Upper lobe of left lung (tissue), 6 donors: ENCODE results near the gene SCYGR1. TPM values are rescaled to one million over a fixed set of nuclear protein-coding genes. Genes with fewer than 3 reads are reported as not detected.

Source experiments
- ATAC-seq, 2 donors: fragments of 200-7000 bp; cut with Tn5 transposase; one replicate each; pipeline ENCODE4 v1.9.1; 2022; ENCODE audit warnings: mild to moderate bottlenecking in 2 of 2, moderate library complexity in 2 of 2; ENCODE audit not compliant: low FRiP score in 2 of 2
- DNase-seq, 2 donors: peaks; one replicate each; pipeline ENCODE4 v3.0.0-alpha.2; 2019 to 2020
- H3K27ac ChIP-seq, 4 donors: fragments of 200-600 bp; sonication (generic); one replicate each; pipeline ENCODE4 v1.5.1; 2016 to 2019
- H3K27me3 ChIP-seq, 4 donors: fragments of 200-600 bp; sonication (generic); one replicate each; pipeline ENCODE4 v1.5.1; 2017 to 2019
- H3K36me3 ChIP-seq, 4 donors: fragments of 200-600 bp; sonication (generic); one replicate each; pipeline ENCODE4 v1.5.1; 2016 to 2019
- H3K4me1 ChIP-seq, 4 donors: fragments of 200-600 bp; sonication (generic); one replicate each; pipeline ENCODE4 v1.5.1; 2018 to 2019
- H3K4me3 ChIP-seq, 4 donors: fragments of 200-600 bp; sonication (generic); one replicate each; pipeline ENCODE4 v1.5.1; 2017 to 2019; ENCODE audit warnings: mild to moderate bottlenecking in 2 of 4, moderate library complexity in 1 of 4
- H3K9me3 ChIP-seq, 4 donors: fragments of 200-600 bp; sonication (generic); one replicate each; pipeline ENCODE4 v1.5.1; 2018 to 2019
- CTCF ChIP-seq, 6 experiments: fragments of 450-650 bp in 4 of 6; fragments of 200-600 bp in 2 of 6; sonication (generic) in 2 of 6; IDR thresholded peaks; one replicate each; pipeline ENCODE4 v1.5.1; 2016 to 2019; ENCODE audit warnings: antibody characterized with exemption in 6 of 6
- EP300 ChIP-seq, 4 donors: sonication (generic); formaldehyde crosslinking; IDR thresholded peaks; one replicate each; pipeline ENCODE4 v1.5.1; 2017; ENCODE audit warnings: antibody characterized with exemption in 4 of 4, control low read depth in 2 of 4
- POLR2A ChIP-seq, 4 donors: fragments of 450-650 bp; IDR thresholded peaks; one replicate each; pipeline ENCODE4 v1.5.1; 2016 to 2017; ENCODE audit warnings: antibody characterized with exemption in 4 of 4, mild to moderate bottlenecking in 2 of 4
- POLR2AphosphoS5 ChIP-seq, 2 donors: sonication (generic); formaldehyde crosslinking; IDR thresholded peaks; one replicate each; pipeline ENCODE4 v1.5.1; 2017; ENCODE audit warnings: antibody characterized with exemption in 2 of 2
- WGBS, 2 donors: methylation state at CpG; one replicate each; pipeline ENCODE4 v1.1.5; 2017 to 2018; 5-methylcytosine and 5-hydroxymethylcytosine counted together
- total RNA-seq, 6 donors: library from RNA; depleted of rRNA in 4 of 6; stranded (reverse); fragments of >200 nt in 4 of 6; gene quantifications; one replicate each; pipeline versions ENCODE4 v1.1.0 to v1.2.1, GENCODE V29; 2016 to 2021
- donor health status: DM: no; HTN: no; CAD: no; lungs with moderate emphysema.
- donor health status: DM: no; HTN: yes; CAD: no; lungs with severe emphysema.

The SCYGR1 gene
- total RNA-seq, 6 donors from 2014 or later, result not detected

- H3K4me3 ChIP-seq, result no peak overlapping the region
- H3K27me3 ChIP-seq, result no peaks in the 10 kb centered on the region
- WGBS, 2 donors, result 74 to 76% methylated on average over 3 of the region's 3 CpGs
- no peak for DNase-seq
- ATAC-seq, result no peak
- H3K4me1 ChIP-seq, result peaks cover 11 to 28% (median 20%) of the 10 kb centered on the region in 4 donors
- no peak overlapping the region for H3K27ac ChIP-seq
- no peaks in the 10 kb centered on the region for H3K9me3 ChIP-seq
- TF ChIP-seq POLR2A (IDR thresholded peaks at IDR 0.05) (no peak), CTCF (IDR thresholded peaks at IDR 0.05) (no peak), EP300 (IDR thresholded peaks at IDR 0.05) (no peak), POLR2AphosphoS5 (IDR thresholded peaks at IDR 0.05) (no peak)
- no peaks in the 10 kb centered on the region for H3K36me3 ChIP-seq
Measured at GRCh38 chr2:227410191-227410590, 22.4 kb upstream of the SCYGR1 start.

GRCh38 chr2:227407591-227408151, 19.9 kb upstream of the SCYGR1 start:
- DNase-seq (peak in 1 of 2 donors; percentile 83), ATAC-seq (peak; percentile 69 to 71)
- 77% methylated on average over 16 of the region's 16 CpGs for WGBS, 2 donors
- Histone ChIP-seq H3K4me3 (no peak overlapping the region), H3K9me3 (no peaks in the 10 kb centered on the region), H3K36me3 (no peaks in the 10 kb centered on the region), H3K4me1 (peaks cover 11 to 19% (median 18%) of the 10 kb centered on the region in 4 donors), H3K27ac (peak overlapping the region; percentile 65 to 75 (median 71)), H3K27me3 (no peaks in the 10 kb centered on the region)
- TF ChIP-seq EP300 (IDR thresholded peaks at IDR 0.05) (peak in 2 of 4 donors; percentile 77 to 78), POLR2A (IDR thresholded peaks at IDR 0.05) (no peak), POLR2AphosphoS5 (IDR thresholded peaks at IDR 0.05) (peak; percentile 75 to 86)

GRCh38 chr2:227406177-227407031, 18.7 kb upstream of the SCYGR1 start:
- Histone ChIP-seq H3K36me3 (no peaks in the 10 kb centered on the region), H3K27me3 (no peaks in the 10 kb centered on the region), H3K27ac (peak overlapping the region; percentile 65 to 75 (median 71)), H3K4me1 (peaks cover 11 to 19% (median 18%) of the 10 kb centered on the region in 4 donors), H3K4me3 (no peak overlapping the region), H3K9me3 (no peaks in the 10 kb centered on the region)
- 12 to 14% methylated on average over 5 to 7 of the region's 7 CpGs for WGBS, 2 donors
- peak; percentile 14 to 72 for TF ChIP-seq POLR2AphosphoS5 (IDR thresholded peaks at IDR 0.05)
- peak in 1 of 4 donors; percentile 3 for TF ChIP-seq EP300 (IDR thresholded peaks at IDR 0.05)
- peak; percentile 48 to 74 (median 54) for TF ChIP-seq CTCF (IDR thresholded peaks at IDR 0.05)
- TF ChIP-seq POLR2A (IDR thresholded peaks at IDR 0.05), result peak in 1 of 4 donors; percentile 10
- DNase-seq (peak in 1 of 2 donors; percentile 60), ATAC-seq (peak; percentile 79 to 83)

- DNase-seq, result no peak
- Histone ChIP-seq H3K36me3 (no peaks in the 10 kb centered on the region), H3K27ac (no peak overlapping the region), H3K27me3 (no peaks in the 10 kb centered on the region), H3K9me3 (no peaks in the 10 kb centered on the region), H3K4me1 (peaks cover 11 to 19% (median 18%) of the 10 kb centered on the region in 4 donors), H3K4me3 (no peak overlapping the region)
- 83 to 84% methylated on average over 4 of the region's 4 CpGs for WGBS, 2 donors
- no peak for ATAC-seq
- TF ChIP-seq CTCF (IDR thresholded peaks at IDR 0.05), result peak in 2 of 6 experiments; percentile 10 to 22
- no peak for TF ChIP-seq POLR2AphosphoS5 (IDR thresholded peaks at IDR 0.05)
Measured at GRCh38 chr2:227404585-227405271, 17.0 kb upstream of the SCYGR1 start.

GRCh38 chr2:227402959-227403358, 15.2 kb upstream of the SCYGR1 start:
- 55 to 59% methylated on average over 4 of the region's 4 CpGs for WGBS, 2 donors
- Histone ChIP-seq H3K4me1 (peaks cover 11 to 19% (median 18%) of the 10 kb centered on the region in 4 donors), H3K9me3 (no peaks in the 10 kb centered on the region), H3K36me3 (no peaks in the 10 kb centered on the region), H3K4me3 (no peak overlapping the region), H3K27ac (no peak overlapping the region), H3K27me3 (no peaks in the 10 kb centered on the region)
- ATAC-seq, result no peak
- DNase-seq, result no peak
- TF ChIP-seq CTCF (IDR thresholded peaks at IDR 0.05) (no peak), POLR2A (IDR thresholded peaks at IDR 0.05) (no peak), POLR2AphosphoS5 (IDR thresholded peaks at IDR 0.05) (no peak), EP300 (IDR thresholded peaks at IDR 0.05) (no peak)
